ENCODE results near the gene SIVA1.

Gene SIVA1

DNA sequence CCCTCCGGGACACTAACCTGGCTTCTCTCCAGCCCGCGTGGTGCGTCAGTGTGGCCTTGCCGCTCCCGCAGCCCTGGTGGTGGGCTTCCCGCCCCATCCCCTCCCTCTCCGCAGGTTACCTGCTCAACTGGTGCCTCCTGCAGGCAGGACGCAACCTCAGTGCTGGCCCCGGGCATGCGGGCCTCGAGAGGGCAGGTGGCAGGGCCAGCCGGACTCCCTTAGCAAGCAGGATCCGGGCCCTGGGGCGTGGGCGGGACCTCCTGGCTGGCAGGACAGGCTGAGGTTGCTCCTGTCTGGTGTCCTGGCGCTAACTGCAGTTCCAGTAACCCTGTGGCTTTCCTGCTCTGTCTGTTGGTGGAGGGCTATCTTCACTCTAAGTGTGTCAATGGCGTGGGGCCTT is 37.5 kb upstream of the SIVA1 start:
- no peaks in the 10 kb centered on the region for H3K4me1 ChIP-seq (ENCODE audit: insufficient read depth, low read length, poor library complexity, severe bottlenecking)
- no peaks in the 10 kb centered on the region for H3K9me2 ChIP-seq (replicated peaks; ENCODE audit: low read depth, low read length)
- H4K20me1 ChIP-seq (ENCODE audit: insufficient read depth, low read length, poor library complexity, severe bottlenecking), result no peaks in the 10 kb centered on the region
- TF ChIP-seq EZH2phosphoT487 (IDR thresholded peaks at IDR 0.05; ENCODE audit: borderline replicate concordance) (no peak), CTCF (conservative IDR thresholded peaks at IDR 0.05; ENCODE audit: low read length) (no peak)
- H3K4me2 ChIP-seq (ENCODE audit: low read depth, low read length, poor library complexity, severe bottlenecking), result no peak overlapping the region
- no peaks in the 10 kb centered on the region for H3K9me3 ChIP-seq (ENCODE audit: insufficient read depth, low read depth, low read length)
- no peak overlapping the region for H2AFZ ChIP-seq (ENCODE audit: low read length)
- H3K9ac ChIP-seq (ENCODE audit: low read depth, low read length, poor library complexity, severe bottlenecking), result no peak overlapping the region
- no peaks in the 10 kb centered on the region for H3K79me2 ChIP-seq (ENCODE audit: insufficient read depth, low read length)
- no peaks in the 10 kb centered on the region for H3K27me3 ChIP-seq (ENCODE audit: insufficient read depth, low read length, poor library complexity, severe bottlenecking)
- H3K36me3 ChIP-seq (ENCODE audit: insufficient read depth, low read length), result peaks cover 13% of the 10 kb centered on the region; the same call in 1 of the 2 replicates
- no peaks in the 10 kb centered on the region for H3F3A ChIP-seq (ENCODE audit: low read depth)
- H3K4me3 ChIP-seq (ENCODE audit: low read length, poor library complexity, severe bottlenecking), result no peak overlapping the region

DNA sequence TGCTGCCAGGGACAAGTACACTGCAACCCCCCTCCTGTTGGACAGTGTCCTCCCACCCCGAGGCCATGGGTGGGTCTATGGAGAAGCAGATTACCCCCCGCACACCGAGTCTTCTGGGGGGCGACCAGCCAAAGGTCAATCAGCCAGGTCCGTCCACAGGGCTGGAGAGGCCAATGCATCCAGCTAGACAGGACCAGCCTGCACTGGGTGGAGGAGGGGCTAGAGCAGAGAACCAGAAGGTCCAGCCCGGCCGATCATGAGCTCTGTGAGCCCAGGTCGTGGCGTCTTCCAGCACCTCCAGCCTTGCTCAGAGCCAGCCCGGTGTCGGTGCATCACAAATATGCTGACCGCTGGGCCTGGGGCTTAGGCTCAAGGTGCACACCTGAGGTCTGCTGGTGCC is 37.1 kb upstream of the SIVA1 start:
- Histone ChIP-seq H3K4me2 (ENCODE audit: low read depth, low read length, poor library complexity, severe bottlenecking) (no peak overlapping the region), H2AFZ (ENCODE audit: low read length) (no peak overlapping the region)

GRCh38 chr14:104717137-104717536 is 35.8 kb upstream of the SIVA1 start:
- no peaks in the 10 kb centered on the region for H3K9me3 ChIP-seq (ENCODE audit: insufficient read depth, low read depth, low read length)
- H4K20me1 ChIP-seq (ENCODE audit: insufficient read depth, low read length, poor library complexity, severe bottlenecking), result no peaks in the 10 kb centered on the region
- H3K79me2 ChIP-seq (ENCODE audit: insufficient read depth, low read length), result no peaks in the 10 kb centered on the region
- no peaks in the 10 kb centered on the region for H3K27me3 ChIP-seq (ENCODE audit: insufficient read depth, low read length, poor library complexity, severe bottlenecking)
- H3K9me2 ChIP-seq (replicated peaks; ENCODE audit: low read depth, low read length), result no peaks in the 10 kb centered on the region
- no peak overlapping the region for H3K9ac ChIP-seq (ENCODE audit: low read depth, low read length, poor library complexity, severe bottlenecking)
- H2AFZ ChIP-seq (ENCODE audit: low read length), result no peak overlapping the region
- H3K4me3 ChIP-seq (ENCODE audit: low read length, poor library complexity, severe bottlenecking), result no peak overlapping the region
- H3K36me3 ChIP-seq (ENCODE audit: insufficient read depth, low read length), result peaks cover 12% of the 10 kb centered on the region; the same call in 1 of the 2 replicates
- no peak for TF ChIP-seq CTCF (conservative IDR thresholded peaks at IDR 0.05; ENCODE audit: low read length)
- TF ChIP-seq EZH2phosphoT487 (IDR thresholded peaks at IDR 0.05; ENCODE audit: borderline replicate concordance), result no peak
- H3F3A ChIP-seq (ENCODE audit: low read depth), result no peaks in the 10 kb centered on the region
- H3K4me1 ChIP-seq (ENCODE audit: insufficient read depth, low read length, poor library complexity, severe bottlenecking), result no peaks in the 10 kb centered on the region
- H3K4me2 ChIP-seq (ENCODE audit: low read depth, low read length, poor library complexity, severe bottlenecking), result no peak overlapping the region

More for the DNA sequence above, 37.1 kb upstream of the SIVA1 start:
- no peaks in the 10 kb centered on the region for H3K27me3 ChIP-seq (ENCODE audit: insufficient read depth, low read length, poor library complexity, severe bottlenecking)
- peaks cover 13% of the 10 kb centered on the region; the same call in 1 of the 2 replicates for H3K36me3 ChIP-seq (ENCODE audit: insufficient read depth, low read length)
- TF ChIP-seq CTCF (conservative IDR thresholded peaks at IDR 0.05; ENCODE audit: low read length), result no peak
- no peak for TF ChIP-seq EZH2phosphoT487 (IDR thresholded peaks at IDR 0.05; ENCODE audit: borderline replicate concordance)
- H3F3A ChIP-seq (ENCODE audit: low read depth), result no peaks in the 10 kb centered on the region
- no peaks in the 10 kb centered on the region for H3K79me2 ChIP-seq (ENCODE audit: insufficient read depth, low read length)
- H3K4me3 ChIP-seq (ENCODE audit: low read length, poor library complexity, severe bottlenecking), result no peak overlapping the region
- no peaks in the 10 kb centered on the region for H4K20me1 ChIP-seq (ENCODE audit: insufficient read depth, low read length, poor library complexity, severe bottlenecking)
- H3K4me1 ChIP-seq (ENCODE audit: insufficient read depth, low read length, poor library complexity, severe bottlenecking), result no peaks in the 10 kb centered on the region
- no peak overlapping the region for H3K9ac ChIP-seq (ENCODE audit: low read depth, low read length, poor library complexity, severe bottlenecking)
- no peaks in the 10 kb centered on the region for H3K9me2 ChIP-seq (replicated peaks; ENCODE audit: low read depth, low read length)
- no peaks in the 10 kb centered on the region for H3K9me3 ChIP-seq (ENCODE audit: insufficient read depth, low read depth, low read length)
